COLO668 (cell line): ENCODE results near the gene SCAF4.
"Not testable (repeated sequence)": the region's sequence is repeated elsewhere in the genome, so short reads cannot be mapped to it uniquely, and the experiment has no call there.

Experiments
- DNase-seq: peaks from one replicate; lab custom pipeline; 2025; ENCODE audit not compliant: unreplicated experiment; lab: John Stamatoyannopoulos, UW

Gene SCAF4, protein sequence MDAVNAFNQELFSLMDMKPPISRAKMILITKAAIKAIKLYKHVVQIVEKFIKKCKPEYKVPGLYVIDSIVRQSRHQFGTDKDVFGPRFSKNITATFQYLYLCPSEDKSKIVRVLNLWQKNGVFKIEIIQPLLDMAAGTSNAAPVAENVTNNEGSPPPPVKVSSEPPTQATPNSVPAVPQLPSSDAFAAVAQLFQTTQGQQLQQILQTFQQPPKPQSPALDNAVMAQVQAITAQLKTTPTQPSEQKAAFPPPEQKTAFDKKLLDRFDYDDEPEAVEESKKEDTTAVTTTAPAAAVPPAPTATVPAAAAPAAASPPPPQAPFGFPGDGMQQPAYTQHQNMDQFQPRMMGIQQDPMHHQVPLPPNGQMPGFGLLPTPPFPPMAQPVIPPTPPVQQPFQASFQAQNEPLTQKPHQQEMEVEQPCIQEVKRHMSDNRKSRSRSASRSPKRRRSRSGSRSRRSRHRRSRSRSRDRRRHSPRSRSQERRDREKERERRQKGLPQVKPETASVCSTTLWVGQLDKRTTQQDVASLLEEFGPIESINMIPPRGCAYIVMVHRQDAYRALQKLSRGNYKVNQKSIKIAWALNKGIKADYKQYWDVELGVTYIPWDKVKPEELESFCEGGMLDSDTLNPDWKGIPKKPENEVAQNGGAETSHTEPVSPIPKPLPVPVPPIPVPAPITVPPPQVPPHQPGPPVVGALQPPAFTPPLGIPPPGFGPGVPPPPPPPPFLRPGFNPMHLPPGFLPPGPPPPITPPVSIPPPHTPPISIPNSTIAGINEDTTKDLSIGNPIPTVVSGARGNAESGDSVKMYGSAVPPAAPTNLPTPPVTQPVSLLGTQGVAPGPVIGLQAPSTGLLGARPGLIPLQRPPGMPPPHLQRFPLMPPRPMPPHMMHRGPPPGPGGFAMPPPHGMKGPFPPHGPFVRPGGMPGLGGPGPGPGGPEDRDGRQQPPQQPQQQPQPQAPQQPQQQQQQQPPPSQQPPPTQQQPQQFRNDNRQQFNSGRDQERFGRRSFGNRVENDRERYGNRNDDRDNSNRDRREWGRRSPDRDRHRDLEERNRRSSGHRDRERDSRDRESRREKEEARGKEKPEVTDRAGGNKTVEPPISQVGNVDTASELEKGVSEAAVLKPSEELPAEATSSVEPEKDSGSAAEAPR

GRCh38 chr21:31731857-31732596 is at the start of gene SCAF4:
Gene SCAF4 (minus strand): TSS chr21:31732118. CDS start chr21:31731692, 426 bp downstream.
- peak; percentile 97 for DNase-seq

GRCh38 chr21:31780944-31781343 is 49.0 kb upstream of the SCAF4 start:
- DNase-seq: peak; percentile 15

- DNase-seq: no peak
These were observed 46.6 kb upstream of the SCAF4 start for GRCh38 chr21:31778546-31778945.

- DNase-seq: no peak
These were observed 45.9 kb upstream of the SCAF4 start for GRCh38 chr21:31777857-31778256.

DNA sequence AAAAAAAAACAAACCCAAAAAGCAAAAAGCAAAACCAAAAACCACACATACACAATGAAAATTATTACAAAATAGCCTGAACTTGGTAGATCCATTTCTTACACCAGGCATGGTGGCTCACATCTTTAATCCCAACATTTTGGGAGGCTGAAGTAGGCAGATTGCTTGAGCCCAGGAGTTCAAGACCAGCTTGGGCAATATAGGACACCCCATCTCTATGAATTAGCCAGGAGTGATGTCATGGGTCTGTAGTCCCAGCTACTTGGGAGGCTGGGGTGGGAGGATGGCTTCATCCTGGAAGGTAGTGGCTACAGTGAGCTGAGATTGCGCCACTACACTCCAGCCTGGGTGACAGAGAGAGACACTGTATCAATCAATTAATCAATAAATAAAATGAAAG is 42.1 kb upstream of the SCAF4 start:
- DNase-seq: no peak

GRCh38 chr21:31772674-31773555 is 41.0 kb upstream of the SCAF4 start:
- DNase-seq: no peak

DNA sequence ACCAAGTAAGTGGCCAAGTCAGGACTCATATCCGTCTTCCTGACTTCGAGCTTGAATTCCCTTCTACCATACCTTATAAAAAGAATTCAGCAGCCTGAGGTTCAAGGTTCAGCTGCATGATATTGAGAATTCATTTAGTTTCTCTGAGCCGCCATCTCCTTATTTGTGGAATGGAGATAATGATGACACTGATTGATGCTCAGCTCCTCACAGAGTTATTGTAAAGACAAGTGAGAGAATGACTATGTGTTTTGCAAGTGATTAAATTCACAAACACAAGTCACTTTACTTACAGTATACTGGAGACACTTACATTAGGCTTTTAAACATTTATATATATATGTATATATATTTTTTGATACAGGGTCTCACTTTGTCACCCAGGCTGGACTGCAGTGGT is 39.8 kb upstream of the SCAF4 start:
- no peak for DNase-seq

DNA sequence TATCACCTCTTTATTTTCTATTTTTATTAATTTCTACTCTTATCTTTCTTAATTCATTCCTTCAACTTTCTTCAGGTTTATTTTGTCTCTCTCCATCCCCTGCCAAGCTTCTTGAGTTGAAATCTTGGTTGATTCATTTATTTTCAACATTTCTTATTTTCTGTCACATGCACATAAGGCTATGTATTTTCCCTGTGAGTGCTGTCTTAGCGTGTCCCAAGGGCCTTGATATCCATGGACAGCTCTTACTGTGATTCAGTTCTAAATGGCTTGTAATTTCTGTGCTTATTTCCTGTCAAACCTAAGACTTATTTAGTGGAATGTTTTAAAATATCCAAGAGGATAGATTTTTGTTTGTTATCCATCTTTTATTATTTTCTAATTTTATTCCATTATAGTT is 36.8 kb upstream of the SCAF4 start:
- no peak for DNase-seq

DNA sequence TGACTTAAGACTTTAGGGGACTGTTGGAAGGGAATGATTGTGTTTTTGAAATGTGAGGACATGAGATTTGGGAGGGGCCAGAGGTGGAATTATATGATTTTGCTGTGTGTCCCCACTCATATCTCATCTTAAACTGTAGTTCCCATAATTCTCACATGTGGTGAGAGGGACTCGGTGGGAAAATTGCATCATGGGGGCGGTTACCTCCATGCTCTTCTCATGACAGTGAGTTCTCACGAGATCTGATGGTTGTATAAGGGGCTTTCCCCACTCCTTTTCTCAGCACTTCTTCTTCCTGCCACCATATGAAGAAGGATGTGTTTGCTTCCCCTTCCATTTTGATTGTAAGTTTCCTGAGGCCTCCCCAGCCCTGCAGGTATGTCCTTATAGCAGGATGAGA is 35.0 kb upstream of the SCAF4 start:
- DNase-seq: no peak

DNA sequence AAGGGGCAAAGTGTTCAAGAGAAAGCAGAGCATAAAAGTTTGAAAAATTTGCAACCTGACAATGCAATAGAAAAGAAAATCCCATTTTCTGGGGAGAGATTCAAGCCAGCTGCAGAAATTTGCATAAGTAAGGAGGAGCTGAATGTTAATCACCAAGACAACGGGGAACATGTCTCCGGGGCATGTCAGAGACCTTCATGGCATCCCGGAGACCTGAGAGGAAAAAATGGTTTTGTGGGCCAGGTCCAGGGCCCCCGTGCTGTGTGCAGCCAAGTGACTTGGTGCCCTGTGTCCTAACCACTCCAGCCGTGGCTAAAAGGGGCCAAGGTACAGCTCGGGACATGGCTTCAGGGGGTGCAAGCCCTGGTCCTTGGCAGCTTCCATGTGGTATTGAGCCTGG is 33.9 kb upstream of the SCAF4 start:
- DNase-seq: not testable (repeated sequence)

GRCh38 chr21:31760931-31761330 is 29.0 kb upstream of the SCAF4 start:
- DNase-seq: no peak

DNA sequence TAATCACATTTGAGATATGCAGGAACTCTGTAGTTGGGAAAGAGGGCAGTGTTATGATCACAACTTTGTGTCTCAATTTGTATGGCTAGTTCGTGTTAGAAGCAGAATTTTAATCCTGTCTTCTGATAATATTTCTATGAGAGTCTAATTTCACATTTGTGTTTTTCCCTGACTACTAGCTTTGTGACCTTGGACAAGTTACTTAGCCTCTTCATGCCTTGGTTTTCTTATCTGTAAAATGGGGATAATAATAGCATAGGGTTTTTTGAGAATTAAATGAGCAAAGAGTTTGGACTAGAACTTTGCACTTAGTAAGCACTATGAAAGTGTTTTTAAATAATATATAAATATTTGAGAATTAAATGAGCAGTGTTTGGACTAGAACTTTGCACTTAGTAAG is 24.9 kb upstream of the SCAF4 start:
- DNase-seq: no peak

GRCh38 chr21:31755027-31755426 is 23.1 kb upstream of the SCAF4 start:
- DNase-seq: no peak

- no peak for DNase-seq
These were observed 22.7 kb upstream of the SCAF4 start for GRCh38 chr21:31754708-31754960.

DNA sequence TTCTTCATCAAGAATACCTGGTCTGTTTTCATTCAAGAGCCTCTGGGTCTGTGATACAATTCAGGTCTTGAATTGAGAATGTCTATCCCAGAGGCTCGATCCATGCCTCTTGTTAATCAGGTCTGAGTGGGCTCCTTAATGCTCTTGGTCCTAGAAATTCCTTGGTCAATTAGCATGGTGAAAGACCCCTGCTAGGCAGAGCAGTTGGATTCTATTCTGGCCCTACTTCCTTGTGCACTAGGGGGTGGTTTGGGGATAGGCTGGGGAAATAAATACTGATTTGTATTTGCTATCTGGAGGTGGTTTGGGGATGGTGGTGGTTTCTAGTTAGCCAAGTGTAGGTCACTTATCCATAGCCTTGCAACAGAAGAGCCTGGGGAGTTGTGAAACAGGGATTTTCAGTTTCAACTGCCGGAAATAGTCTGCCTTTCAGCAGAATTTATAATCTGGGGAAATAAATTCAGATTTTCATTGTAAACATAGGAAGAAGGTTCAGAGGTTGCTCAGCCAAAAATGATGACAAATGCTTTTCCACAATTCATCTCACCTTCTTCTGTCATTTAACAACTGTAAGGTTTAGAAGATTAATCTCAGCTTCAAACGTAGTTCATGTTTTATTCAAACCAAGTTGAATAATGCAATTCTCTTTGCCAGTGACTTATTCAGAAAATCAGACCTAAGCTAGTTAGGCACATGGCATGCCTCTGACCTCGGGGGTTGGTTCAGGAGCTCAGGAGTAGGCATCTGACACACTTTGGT is 22.2 kb upstream of the SCAF4 start:
- no peak for DNase-seq

DNA sequence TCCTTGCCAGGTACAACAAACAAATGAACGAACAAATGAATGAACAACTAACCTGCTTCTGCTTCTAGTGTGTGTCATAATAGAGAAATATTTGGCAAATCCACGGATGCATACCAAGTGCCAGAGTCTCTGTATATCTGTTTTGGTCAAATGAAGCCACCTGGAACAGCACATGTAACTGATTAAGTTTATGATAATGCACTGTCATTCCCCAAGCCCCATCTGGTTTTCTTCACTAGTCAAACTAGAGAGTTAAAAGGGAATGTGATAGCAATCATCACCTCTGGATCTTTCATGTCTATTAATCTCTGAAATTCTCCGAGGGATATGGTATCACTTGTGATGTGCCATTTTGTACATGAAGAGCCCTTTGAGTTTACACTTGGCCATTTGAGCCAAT is 21.0 kb upstream of the SCAF4 start:
- DNase-seq: no peak

DNA sequence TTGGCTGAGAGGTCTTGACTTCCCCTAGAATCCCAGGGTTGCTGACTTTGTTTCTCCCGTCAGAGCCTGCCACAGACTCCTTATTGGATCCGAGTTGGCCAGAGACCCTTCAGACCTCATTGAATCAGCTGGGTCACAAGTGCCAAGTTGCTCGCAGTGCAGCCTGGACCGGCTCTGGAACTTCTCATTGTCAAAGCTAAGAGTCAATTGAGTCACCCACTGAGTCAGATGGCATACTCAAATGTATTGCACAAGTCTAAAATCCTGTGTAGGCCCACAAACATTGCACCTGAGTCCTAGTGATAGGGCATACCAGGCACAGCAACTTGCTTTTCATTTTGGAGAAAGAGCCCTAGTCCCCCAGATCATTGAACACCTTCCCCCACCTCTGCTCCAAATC is 20.4 kb upstream of the SCAF4 start:
- DNase-seq: no peak

- DNase-seq: no peak
These were observed 18.9 kb upstream of the SCAF4 start for GRCh38 chr21:31750843-31751242.

- DNase-seq: no peak
These were observed 12.4 kb upstream of the SCAF4 start for GRCh38 chr21:31744182-31744800.
